HT-29 (cell line): ENCODE measurements around the gene RUNX3. TPM values are rescaled to one million over a fixed set of nuclear protein-coding genes. Genes with fewer than 3 reads are reported as not detected.
A peak's percentile ranks its signal among the peaks of the same experiment; 100 is the strongest.
"Not testable (repeated sequence)": the region's sequence is repeated elsewhere in the genome, so short reads cannot be mapped to it uniquely, and the experiment has no call there.

Experiments
- DNase-seq: peaks from one replicate; pipeline ENCODE4 v3.0.0-alpha.2; 2015; ENCODE audit warnings: low spot score
- total RNA-seq: library from RNA; depleted of rRNA; stranded (reverse); fragments of >200 nt; shearing (Covaris generic); gene quantifications from 2 replicates; pipeline ENCODE4 v1.2.3, GENCODE V29; 2014

RUNX3 gene
- total RNA-seq, 1 experiment from 2014 or later, result 0.18 TPM

GRCh38 chr1:24903011-24903461 lies 27.0 kb downstream of the RUNX3 start:
- no peak for DNase-seq

GRCh38 chr1:24902471-24902891 lies 27.6 kb downstream of the RUNX3 start:
- DNase-seq, result no peak

- DNase-seq, result no peak
Measured at GRCh38 chr1:24901791-24902470, 28.1 kb downstream of the RUNX3 start.

- no peak for DNase-seq
Measured at GRCh38 chr1:24900985-24901781, 28.9 kb downstream of the RUNX3 start.

- no peak for DNase-seq
Measured at GRCh38 chr1:24900486-24900849, 29.6 kb downstream of the RUNX3 start.

GRCh38 chr1:24899581-24900485 lies 30.2 kb downstream of the RUNX3 start:
- no peak for DNase-seq

GRCh38 chr1:24898909-24899439 lies 31.1 kb downstream of the RUNX3 start:
- DNase-seq, result no peak

- DNase-seq, result peak; percentile 60
Measured at GRCh38 chr1:24898152-24898908, 31.7 kb downstream of the RUNX3 start.

- DNase-seq, result no peak
Measured at GRCh38 chr1:24897263-24898151, 32.6 kb downstream of the RUNX3 start.

GRCh38 chr1:24896596-24897262 lies 33.3 kb downstream of the RUNX3 start:
- DNase-seq, result no peak

- DNase-seq, result no peak
Measured at GRCh38 chr1:24896176-24896575, 33.9 kb downstream of the RUNX3 start.

- DNase-seq, result no peak
Measured at GRCh38 chr1:24895511-24895910, 34.6 kb downstream of the RUNX3 start.

GRCh38 chr1:24894002-24894401 lies 36.1 kb downstream of the RUNX3 start:
- no peak for DNase-seq

- no peak for DNase-seq
Measured at GRCh38 chr1:24893431-24893830, 36.6 kb downstream of the RUNX3 start.

- no peak for DNase-seq
Measured at GRCh38 chr1:24892188-24893153, 37.6 kb downstream of the RUNX3 start.

- DNase-seq, result not testable (repeated sequence)
Measured at GRCh38 chr1:24891367-24891766, 38.7 kb downstream of the RUNX3 start.

- DNase-seq, result no peak
Measured at GRCh38 chr1:24890887-24891286, 39.2 kb downstream of the RUNX3 start.
